Endodermal cell (in vitro differentiated cells): ENCODE results near the gene DDTL. TPM values are rescaled to one million over a fixed set of nuclear protein-coding genes. Genes with fewer than 3 reads are reported as not detected.
A peak's percentile ranks its signal among the peaks of the same experiment; 100 is the strongest.
"Not testable (repeated sequence)": the region's sequence is repeated elsewhere in the genome, so short reads cannot be mapped to it uniquely, and the experiment has no call there.

Experiments used
- DNase-seq: peaks from one replicate; pipeline ENCODE4 v3.0.0-alpha.2; 2017
- H3K27ac ChIP-seq: 2 replicates; pipeline ENCODE4 v1.5.1; 2013; ENCODE audit warnings: mild to moderate bottlenecking, low read depth, low read length, moderate library complexity
- H3K27me3 ChIP-seq: 2 replicates; pipeline ENCODE4 v1.6.1; 2013; ENCODE audit warnings: mild to moderate bottlenecking, low read length, moderate library complexity; ENCODE audit not compliant: insufficient read depth, control insufficient read depth, poor library complexity, severe bottlenecking
- H3K36me3 ChIP-seq: 2 replicates; pipeline ENCODE4 v1.7.0; 2013; ENCODE audit warnings: mild to moderate bottlenecking, low read length, moderate library complexity; ENCODE audit not compliant: control insufficient read depth, insufficient read depth
- H3K4me1 ChIP-seq: one replicate; pipeline ENCODE4 v1.7.0; 2013; ENCODE audit warnings: low read length; ENCODE audit not compliant: control insufficient read depth, insufficient read depth
- H3K4me3 ChIP-seq: 2 replicates; pipeline ENCODE4 v1.5.1; 2013; ENCODE audit warnings: mild to moderate bottlenecking, low read length, moderate library complexity
- H3K9ac ChIP-seq: 2 replicates; pipeline ENCODE4 v1.6.1; 2013; ENCODE audit warnings: mild to moderate bottlenecking, low read length, moderate library complexity; ENCODE audit not compliant: poor library complexity, severe bottlenecking; ENCODE audit errors: extremely low read depth
- H3K9me3 ChIP-seq: 2 replicates; pipeline ENCODE4 v1.6.1; 2013; ENCODE audit warnings: mild to moderate bottlenecking, low read length, moderate library complexity; ENCODE audit not compliant: control insufficient read depth
- H3K27ac Mint-ChIP-seq: 2 replicates; pipeline ENCODE4 v1.8.0; 2020; ENCODE audit warnings: mixed read lengths
- H3K27me3 Mint-ChIP-seq: 2 replicates; pipeline ENCODE4 v1.8.0; 2021; ENCODE audit warnings: mild to moderate bottlenecking, mixed read lengths; ENCODE audit not compliant: insufficient read depth
- H3K36me3 Mint-ChIP-seq: 2 replicates; pipeline ENCODE4 v1.8.0; 2020; ENCODE audit warnings: low read depth, mixed read lengths
- H3K4me1 Mint-ChIP-seq: 2 replicates; pipeline ENCODE4 v1.8.0; 2020; ENCODE audit warnings: mixed read lengths
- H3K4me3 Mint-ChIP-seq: 2 replicates; pipeline ENCODE4 v1.8.0; 2020; ENCODE audit warnings: mild to moderate bottlenecking, moderate library complexity, mixed read lengths
- H3K9me3 Mint-ChIP-seq: 2 replicates; pipeline ENCODE4 v1.8.0; 2020; ENCODE audit warnings: mild to moderate bottlenecking, mixed read lengths
- WGBS, 2 experiments: methylation state at CpG; one replicate each; pipeline versions ENCODE4 v1.1.5 to v1.1.7; 2013; ENCODE audit warnings: missing lambda C conversion rate in 2 of 2, mixed read lengths in 1 of 2; ENCODE audit not compliant: insufficient coverage in 1 of 2, insufficient read length in 1 of 2; 5-methylcytosine and 5-hydroxymethylcytosine counted together
- total RNA-seq, 2 donors: library from RNA; stranded (reverse); fragmentation: NEBNext Ultra II Directional in 1 of 2; extraction: Animal tissue kit (Norgen Biotek cat#: 25700) in 1 of 2; gene quantifications; 2 replicates in 1 of 2; 3 replicates in 1 of 2; pipeline ENCODE4 v1.2.1, GENCODE V29; 2021
- TF ChIP-seq, protein P1 (sequence below): fragments of 200-600 bp; sonication (generic); conservative IDR thresholded peaks from 2 replicates; pipeline ENCODE4 v1.5.0; 2021; ENCODE audit warnings: antibody characterized with exemption, mild to moderate bottlenecking

Gene DDTL
- total RNA-seq, 2 donors from 2014 or later, result 1.2 TPM; not detected in 1

DNA sequence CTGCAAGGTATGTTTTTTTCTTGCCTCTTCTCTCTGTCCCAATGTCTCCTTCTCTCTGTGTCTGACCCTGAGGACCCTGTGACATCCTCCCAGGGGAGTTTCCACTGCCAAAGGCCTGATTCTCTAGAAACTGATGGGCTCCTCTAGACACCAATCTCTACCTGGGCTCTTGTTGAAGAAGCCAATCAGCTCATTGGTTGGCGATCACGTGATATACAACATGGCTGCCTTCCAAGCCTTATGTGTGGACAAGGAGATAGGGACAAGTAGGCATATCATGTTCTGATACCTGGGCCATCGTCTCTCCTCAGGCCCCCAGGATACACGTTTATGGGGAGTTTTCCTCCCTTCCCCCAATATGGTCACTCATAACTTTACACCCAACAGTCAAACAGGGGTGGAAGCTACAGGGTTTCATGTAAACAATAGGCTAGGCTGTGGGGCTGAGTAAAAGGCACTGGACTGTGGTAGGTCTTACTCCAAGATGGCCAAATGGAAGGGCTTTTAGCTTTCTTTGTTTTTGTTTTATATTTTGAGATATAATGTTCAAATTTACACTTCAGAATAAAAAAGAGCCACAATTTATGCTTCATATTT is 27.0 kb downstream of the DDTL start:
- not testable (repeated sequence) for H3K4me1 Mint-ChIP-seq, H3K4me3 Mint-ChIP-seq, H3K36me3 ChIP-seq, H3K27ac ChIP-seq, H3K36me3 Mint-ChIP-seq, H3K27me3 Mint-ChIP-seq, DNase-seq, H3K27ac Mint-ChIP-seq, H3K4me3 ChIP-seq, H3K9me3 ChIP-seq, H3K27me3 ChIP-seq, H3K9ac ChIP-seq, H3K4me1 ChIP-seq, H3K9me3 Mint-ChIP-seq
- 69% methylated on average over 4 of the region's 4 CpGs; no CpG with 5 or more reads in 1 of the 2 experiments for whole genome bisulfite sequencing, 2 experiments

- Histone ChIP-seq H3K4me1 (no peaks in the 10 kb centered on the region), H3K36me3 (no peaks in the 10 kb centered on the region), H3K9ac (no peak overlapping the region), H3K27me3 (no peaks in the 10 kb centered on the region), H3K4me3 (no peak overlapping the region), H3K27ac (no peak overlapping the region), H3K9me3 (no peaks in the 10 kb centered on the region)
- WGBS, 2 experiments, result 86% methylated on average over 3 of the region's 3 CpGs; no CpG with 5 or more reads in 1 of the 2 experiments
- Mint-ChIP-seq H3K4me3 (no peak overlapping the region), H3K27me3 (peaks cover 9% of the 10 kb centered on the region), H3K9me3 (no peaks in the 10 kb centered on the region), H3K36me3 (no peaks in the 10 kb centered on the region), H3K27ac (no peak overlapping the region), H3K4me1 (no peaks in the 10 kb centered on the region)
- TF ChIP-seq, protein P1, sequence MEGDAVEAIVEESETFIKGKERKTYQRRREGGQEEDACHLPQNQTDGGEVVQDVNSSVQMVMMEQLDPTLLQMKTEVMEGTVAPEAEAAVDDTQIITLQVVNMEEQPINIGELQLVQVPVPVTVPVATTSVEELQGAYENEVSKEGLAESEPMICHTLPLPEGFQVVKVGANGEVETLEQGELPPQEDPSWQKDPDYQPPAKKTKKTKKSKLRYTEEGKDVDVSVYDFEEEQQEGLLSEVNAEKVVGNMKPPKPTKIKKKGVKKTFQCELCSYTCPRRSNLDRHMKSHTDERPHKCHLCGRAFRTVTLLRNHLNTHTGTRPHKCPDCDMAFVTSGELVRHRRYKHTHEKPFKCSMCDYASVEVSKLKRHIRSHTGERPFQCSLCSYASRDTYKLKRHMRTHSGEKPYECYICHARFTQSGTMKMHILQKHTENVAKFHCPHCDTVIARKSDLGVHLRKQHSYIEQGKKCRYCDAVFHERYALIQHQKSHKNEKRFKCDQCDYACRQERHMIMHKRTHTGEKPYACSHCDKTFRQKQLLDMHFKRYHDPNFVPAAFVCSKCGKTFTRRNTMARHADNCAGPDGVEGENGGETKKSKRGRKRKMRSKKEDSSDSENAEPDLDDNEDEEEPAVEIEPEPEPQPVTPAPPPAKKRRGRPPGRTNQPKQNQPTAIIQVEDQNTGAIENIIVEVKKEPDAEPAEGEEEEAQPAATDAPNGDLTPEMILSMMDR, result no peak
- DNase-seq, result no peak
Measured at GRCh38 chr22:23997092-23997491, 30.4 kb downstream of the DDTL start.

GRCh38 chr22:23999779-24000178 is 33.1 kb downstream of the DDTL start:
- H3K4me3 Mint-ChIP-seq, H3K9me3 Mint-ChIP-seq, H3K27me3 ChIP-seq, H3K27ac ChIP-seq, H3K36me3 Mint-ChIP-seq, DNase-seq, H3K9me3 ChIP-seq, H3K4me1 Mint-ChIP-seq, H3K4me1 ChIP-seq, H3K27ac Mint-ChIP-seq, H3K36me3 ChIP-seq, H3K4me3 ChIP-seq, H3K9ac ChIP-seq: not testable (repeated sequence)
- H3K27me3 Mint-ChIP-seq, result peaks cover 13% of the 10 kb centered on the region
- WGBS, 2 experiments, result 89 to 100% methylated on average over 6 to 7 of the region's 7 CpGs

- no peaks in the 10 kb centered on the region for H3K36me3 ChIP-seq
- 68 to 76% methylated on average over 6 to 9 of the region's 9 CpGs for WGBS, 2 experiments
- DNase-seq, result peak; percentile 86
- no peaks in the 10 kb centered on the region for H3K4me1 Mint-ChIP-seq
- H3K4me3 ChIP-seq, result no peak overlapping the region
- no peaks in the 10 kb centered on the region for H3K36me3 Mint-ChIP-seq
- H3K4me3 Mint-ChIP-seq, result no peak overlapping the region
- H3K27ac Mint-ChIP-seq, result no peak overlapping the region
- H3K4me1 ChIP-seq, result no peaks in the 10 kb centered on the region
- no peaks in the 10 kb centered on the region for H3K27me3 ChIP-seq
- no peak overlapping the region for H3K9ac ChIP-seq
- no peak overlapping the region for H3K27ac ChIP-seq
- no peaks in the 10 kb centered on the region for H3K9me3 ChIP-seq
- no peaks in the 10 kb centered on the region for H3K9me3 Mint-ChIP-seq
- peaks cover 12% of the 10 kb centered on the region for H3K27me3 Mint-ChIP-seq
- TF ChIP-seq, protein P1, result peak; percentile 39
Measured at GRCh38 chr22:24001314-24001713, 34.6 kb downstream of the DDTL start.
